GM12878 (cell line): ENCODE results near the gene NSDHL. TPM values are rescaled to one million over a fixed set of nuclear protein-coding genes. Genes with fewer than 3 reads are reported as not detected.

Source experiments
- ATAC-seq: fragments of 200-7000 bp; cut with Tn5 transposase; 3 replicates; pipeline ENCODE4 v1.9.1; 2020; ENCODE audit warnings: mild to moderate bottlenecking, moderate library complexity
- BruUV-seq: library from RNA; stranded (reverse); fragments of 400-500 nt; replicated peaks from 2 replicates; lab custom pipeline; 2021; lab: Mats Ljungman, UMichigan
- CTCF ChIA-PET: fragments of 300-600 bp; sonication (Branson Sonifier 250); formaldehyde crosslinking; extraction: SDS; loops from one replicate; lab custom pipeline; 2021; ENCODE audit warnings: inconsistent platforms; lab: Yijun Ruan, JAX
- POLR2A ChIA-PET: fragments of 350-600 bp; formaldehyde crosslinking; extraction: SDS; loops from one replicate; lab custom pipeline; 2021; ENCODE audit warnings: inconsistent platforms; lab: Charles Lee
- RAD21 ChIA-PET: fragments of 300-600 bp; sonication (Branson Sonifier 250); formaldehyde crosslinking; loops from one replicate; lab custom pipeline; 2023; ENCODE audit warnings: antibody characterized with exemption; ENCODE audit not compliant: unreplicated experiment; lab: Charles Lee
- SMC1A ChIA-PET: fragments of 300-600 bp; sonication (Branson Sonifier 250); formaldehyde crosslinking; loops from one replicate; lab custom pipeline; 2023; ENCODE audit not compliant: unreplicated experiment, uncharacterized antibody; lab: Charles Lee
- DNase-seq: peaks from one replicate; pipeline ENCODE4 v3.0.0-alpha.2; 2011; ENCODE audit warnings: low read depth, low spot score
- FAIRE-seq: peaks from 3 replicates; lab custom pipeline; 2011; peaks lifted over from hg19 to GRCh38; lab: Jason Lieb, UNC
- H2AFZ ChIP-seq: 2 replicates; pipeline ENCODE4 v1.6.0; 2011; ENCODE audit warnings: low read depth, low read length, control low read depth; ENCODE audit not compliant: control insufficient read depth
- H3K27ac ChIP-seq: 2 replicates; pipeline ENCODE4 v1.5.1; 2011; ENCODE audit warnings: control low read depth; ENCODE audit not compliant: control insufficient read depth, insufficient read depth
- H3K27me3 ChIP-seq, 2 experiments: replicated peaks in 1 of 2; 2 replicates each; pipeline versions ENCODE4 v1.6.0 to v1.6.1; 2011; ENCODE audit warnings: low read length in 1 of 2; ENCODE audit not compliant: control insufficient read depth in 2 of 2, insufficient read depth in 2 of 2
- H3K36me3 ChIP-seq, 2 experiments: 2 replicates each; pipeline ENCODE4 v1.5.1; 2011; ENCODE audit warnings: low read length in 1 of 2; ENCODE audit not compliant: control insufficient read depth in 2 of 2, insufficient read depth in 2 of 2
- H3K4me1 ChIP-seq: 2 replicates; pipeline ENCODE4 v1.6.1; 2011; ENCODE audit warnings: mild to moderate bottlenecking, low read length, moderate library complexity, mixed read lengths; ENCODE audit not compliant: control insufficient read depth, insufficient read depth
- H3K4me2 ChIP-seq: 2 replicates; pipeline ENCODE4 v1.6.0; 2011; ENCODE audit warnings: control low read depth; ENCODE audit not compliant: control insufficient read depth, insufficient read depth
- H3K4me3 ChIP-seq: fragments of 200-600 bp; sonication (generic); 2 replicates; pipeline ENCODE4 v1.5.1; 2016
- H3K79me2 ChIP-seq: 2 replicates; pipeline ENCODE4 v1.6.0; 2011; ENCODE audit warnings: low read length; ENCODE audit not compliant: control insufficient read depth, insufficient read depth
- H3K9ac ChIP-seq: 2 replicates; pipeline ENCODE4 v1.8.0; 2011; ENCODE audit warnings: low read length, control low read depth, mixed read lengths; ENCODE audit not compliant: control insufficient read depth, insufficient read depth
- H3K9me3 ChIP-seq: replicated peaks from 3 replicates; pipeline ENCODE4 v1.5.1; 2011; ENCODE audit warnings: mild to moderate bottlenecking, low read length; ENCODE audit not compliant: control insufficient read depth, insufficient read depth
- H4K20me1 ChIP-seq: 2 replicates; pipeline ENCODE4 v1.6.0; 2011; ENCODE audit not compliant: control insufficient read depth, insufficient read depth
- BACH1 ChIP-seq: fragments of 450-650 bp; IDR thresholded peaks from 2 replicates; pipeline ENCODE4 v1.6.1; 2017; ENCODE audit warnings: mild to moderate bottlenecking, borderline replicate concordance
- BMI1 ChIP-seq: fragments of 450-650 bp; IDR thresholded peaks from 2 replicates; pipeline ENCODE4 v1.6.1; 2016; ENCODE audit warnings: mild to moderate bottlenecking, moderate library complexity, borderline replicate concordance
- CBX3 ChIP-seq: fragments of 200-600 bp; sonication (generic); IDR thresholded peaks from 2 replicates; pipeline ENCODE4 v1.6.1; 2016; ENCODE audit warnings: low read depth, borderline replicate concordance
- KDM1A ChIP-seq: fragments of 200-600 bp; sonication (generic); IDR thresholded peaks from 2 replicates; pipeline ENCODE4 v1.6.1; 2016; ENCODE audit warnings: borderline replicate concordance
- MTA3 ChIP-seq: IDR thresholded peaks from 2 replicates; pipeline ENCODE4 v1.6.1; 2012; ENCODE audit warnings: low read length, inconsistent platforms, borderline replicate concordance
- PBX3 ChIP-seq: IDR thresholded peaks from 2 replicates; pipeline ENCODE4 v1.6.1; 2011; ENCODE audit warnings: mild to moderate bottlenecking, low read depth, low read length, moderate library complexity; ENCODE audit not compliant: insufficient replicate concordance
- POLR2AphosphoS5 ChIP-seq: IDR thresholded peaks from 2 replicates; pipeline ENCODE4 v1.6.1; 2011; ENCODE audit warnings: mild to moderate bottlenecking, low read length, inconsistent platforms
- RAD21 ChIP-seq: IDR thresholded peaks from 2 replicates; pipeline ENCODE4 v1.6.1; 2011; ENCODE audit warnings: mild to moderate bottlenecking, low read depth, low read length, moderate library complexity; ENCODE audit not compliant: insufficient read depth
- RCOR1 ChIP-seq: conservative IDR thresholded peaks from 2 replicates; pipeline ENCODE4 v1.6.1; 2012; ENCODE audit warnings: low read depth, low read length, improper control_type of control experiment
- RELA ChIP-seq: fragments of 450-650 bp; IDR thresholded peaks from 2 replicates; pipeline ENCODE4 v1.8.0; 2014; ENCODE audit warnings: borderline replicate concordance; ENCODE audit not compliant: partially characterized antibody
- SIN3A ChIP-seq: IDR thresholded peaks from 2 replicates; pipeline ENCODE4 v1.6.1; 2012; ENCODE audit warnings: low read depth, low read length, improper control_type of control experiment
- SPI1 ChIP-seq: IDR thresholded peaks from 2 replicates; pipeline ENCODE4 v1.6.1; 2011; ENCODE audit warnings: low read depth, mild to moderate bottlenecking, low read length, moderate library complexity, borderline replicate concordance; ENCODE audit not compliant: insufficient read depth
- SREBF2 ChIP-seq: IDR thresholded peaks from 2 replicates; pipeline ENCODE4 v1.6.1; 2012; ENCODE audit warnings: mild to moderate bottlenecking, low read length
- SUPT20H ChIP-seq: IDR thresholded peaks from 2 replicates; pipeline ENCODE4 v1.6.1; 2011; ENCODE audit warnings: low read depth, mild to moderate bottlenecking, low read length, moderate library complexity, borderline replicate concordance; ENCODE audit not compliant: control insufficient read depth
- TCF7 ChIP-seq: IDR thresholded peaks from 2 replicates; pipeline ENCODE4 v1.6.1; 2014; ENCODE audit warnings: antibody characterized with exemption, borderline replicate concordance
- YBX1 ChIP-seq: fragments of 450-650 bp; IDR thresholded peaks from 2 replicates; pipeline ENCODE4 v1.6.1; 2016; ENCODE audit warnings: antibody characterized with exemption
- ZNF24 ChIP-seq: fragments of 450-650 bp; IDR thresholded peaks from 2 replicates; pipeline ENCODE4 v1.6.1; 2017; ENCODE audit warnings: antibody characterized with exemption, mild to moderate bottlenecking
- WGBS: methylation state at CpG from one replicate; pipeline ENCODE4 v1.1.6; 2016; ENCODE audit warnings: low lambda C conversion rate; ENCODE audit not compliant: insufficient replicate concordance, insufficient coverage; ENCODE audit errors: missing lambda C conversion rate; 5-methylcytosine and 5-hydroxymethylcytosine counted together
- in situ Hi-C: fragments of 300-500 bp; cut with MboI; formaldehyde crosslinking; loops from 9 replicates; pipeline ENCODE4 v1.14.3; 2018; ENCODE audit warnings: mixed read lengths
- intact Hi-C: fragments of 100-400 bp; cut with micrococcal nuclease; formaldehyde crosslinking; loops from one replicate; pipeline ENCODE4 v1.14.2; 2022; ENCODE audit not compliant: unreplicated experiment
- polyA plus RNA-seq, 11 experiments: library from polyadenylated mRNA; depleted of rRNA in 4 of 11; unstranded in 6 of 11; stranded (reverse) in 5 of 11; fragments of >200 nt; fragmentation: Nextera tagmentation in 4 of 11; fragmentation: Illumina TruSeq in 1 of 11; extraction: Ambion mirVana in 4 of 11; extraction: Trizol in 1 of 11; gene quantifications; 1 replicate in 1 of 11; 2 replicates in 10 of 11; pipeline versions ENCODE4 v1.2.1 to v1.2.3, GENCODE V29; 2011 to 2016; ENCODE audit warnings: inconsistent platforms in 2 of 11, missing spikeins in 2 of 11, low read depth in 1 of 11
- total RNA-seq, 4 experiments: library from RNA; depleted of rRNA in 3 of 4; stranded (reverse); fragments of >200 nt in 3 of 4; fragmentation: Illumina TruSeq in 1 of 4; extraction: Trizol in 1 of 4; gene quantifications; 2 replicates each; pipeline versions ENCODE4 v1.2.1 to v1.2.3, GENCODE V29; 2013 to 2021
- TF ChIP-seq, protein P1 (sequence below): fragments of 450-650 bp; IDR thresholded peaks from 2 replicates; pipeline ENCODE4 v1.6.1; 2017; ENCODE audit warnings: borderline replicate concordance
- TF ChIP-seq, protein P2 (sequence below): fragments of 450-650 bp; IDR thresholded peaks from 2 replicates; pipeline ENCODE4 v1.6.1; 2017; ENCODE audit warnings: antibody characterized with exemption, mild to moderate bottlenecking, moderate library complexity

The NSDHL gene
- total and polyA plus RNA-seq, 10 of the 15 experiments (the other 5 are each of a cell fraction or from before 2014, with no cell fraction given): 16.9 to 37.1 (median 26.9) TPM

DNA sequence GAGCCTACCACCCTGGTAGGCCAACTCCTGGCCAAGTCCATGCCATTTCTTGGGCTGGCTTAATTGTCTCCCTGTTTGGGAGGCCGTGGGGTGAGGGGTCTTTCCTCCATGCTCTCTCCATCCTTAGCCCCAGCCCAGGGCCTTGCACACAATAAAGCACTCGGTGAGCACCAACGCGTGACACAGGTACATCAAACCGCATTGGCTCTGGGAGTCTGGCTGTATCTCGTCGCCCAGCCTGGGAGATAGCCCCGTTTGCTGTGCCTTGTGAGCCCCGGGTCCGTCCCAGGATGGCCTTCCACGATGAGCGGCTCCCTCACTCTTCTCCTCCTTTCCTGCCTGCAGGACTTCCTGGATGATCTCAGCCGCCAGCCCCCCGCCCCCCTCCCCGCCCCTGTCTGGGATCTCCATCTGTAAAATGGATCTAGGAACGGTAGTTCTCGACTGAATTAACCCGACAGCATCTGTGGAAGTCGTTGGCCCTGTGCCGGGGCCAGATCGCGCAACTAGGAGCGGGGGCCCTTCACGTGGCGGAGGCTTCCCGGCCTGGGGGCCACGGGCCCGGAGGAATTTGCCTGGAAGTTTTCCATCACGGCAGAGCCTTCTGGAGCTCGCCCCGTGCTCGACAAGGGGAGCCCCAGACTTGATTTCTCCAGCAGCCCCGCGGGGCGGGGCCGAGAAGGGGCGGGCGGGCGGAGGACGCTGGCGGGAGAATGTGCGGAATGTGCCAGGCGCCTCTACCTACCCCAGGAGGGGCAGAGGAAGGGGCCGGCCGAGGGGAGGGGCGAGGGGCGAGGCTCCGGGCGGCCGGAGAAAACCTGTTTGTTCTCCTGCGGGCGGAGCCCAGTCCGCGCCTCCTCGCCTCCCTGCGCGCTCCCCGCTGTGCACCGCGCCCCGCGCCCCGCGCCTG is 66.6 kb downstream of the NSDHL start, which contains the start of gene ZNF185:
Gene ZNF185 (plus strand): TSS at position 846 of the 910 bp plus-strand sequence. CDS start 16,423 bp downstream, outside the sequence.
- H2AFZ ChIP-seq: no peak within 1 kb of the TSS
- WGBS: 36% methylated on average over 37 of the region's 64 CpGs
- intact Hi-C loops (no loop called here), in situ Hi-C loops (no loop called here)
- SMC1A ChIA-PET: no interaction called here
- H3K79me2 ChIP-seq: no peaks in the 10 kb centered on the region
- H3K4me3 ChIP-seq: no peak within 1 kb of the TSS
- no peak for ATAC-seq
- no peaks in the 10 kb centered on the region; a peak in 1 of 4 replicates for H3K27me3 ChIP-seq
- DNase-seq: no peak
- RAD21 ChIA-PET: no interaction called here
- BruUV-seq: no TSS peak
- TF ChIP-seq SPI1: no peak
- no peak for TF ChIP-seq SUPT20H
- TF ChIP-seq CBX3: no peak
- TF ChIP-seq SIN3A: no peak
- TF ChIP-seq POLR2AphosphoS5: no peak
- no peak for TF ChIP-seq BMI1
- TF ChIP-seq TCF7: no peak
- TF ChIP-seq, protein P1, sequence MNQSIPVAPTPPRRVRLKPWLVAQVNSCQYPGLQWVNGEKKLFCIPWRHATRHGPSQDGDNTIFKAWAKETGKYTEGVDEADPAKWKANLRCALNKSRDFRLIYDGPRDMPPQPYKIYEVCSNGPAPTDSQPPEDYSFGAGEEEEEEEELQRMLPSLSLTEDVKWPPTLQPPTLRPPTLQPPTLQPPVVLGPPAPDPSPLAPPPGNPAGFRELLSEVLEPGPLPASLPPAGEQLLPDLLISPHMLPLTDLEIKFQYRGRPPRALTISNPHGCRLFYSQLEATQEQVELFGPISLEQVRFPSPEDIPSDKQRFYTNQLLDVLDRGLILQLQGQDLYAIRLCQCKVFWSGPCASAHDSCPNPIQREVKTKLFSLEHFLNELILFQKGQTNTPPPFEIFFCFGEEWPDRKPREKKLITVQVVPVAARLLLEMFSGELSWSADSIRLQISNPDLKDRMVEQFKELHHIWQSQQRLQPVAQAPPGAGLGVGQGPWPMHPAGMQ: no peak
- TF ChIP-seq KDM1A: no peak
- no peak for TF ChIP-seq BACH1
- no peak for TF ChIP-seq RAD21
- no peak for TF ChIP-seq RCOR1
- TF ChIP-seq PBX3: no peak
- TF ChIP-seq RELA: no peak
- TF ChIP-seq, protein P2, sequence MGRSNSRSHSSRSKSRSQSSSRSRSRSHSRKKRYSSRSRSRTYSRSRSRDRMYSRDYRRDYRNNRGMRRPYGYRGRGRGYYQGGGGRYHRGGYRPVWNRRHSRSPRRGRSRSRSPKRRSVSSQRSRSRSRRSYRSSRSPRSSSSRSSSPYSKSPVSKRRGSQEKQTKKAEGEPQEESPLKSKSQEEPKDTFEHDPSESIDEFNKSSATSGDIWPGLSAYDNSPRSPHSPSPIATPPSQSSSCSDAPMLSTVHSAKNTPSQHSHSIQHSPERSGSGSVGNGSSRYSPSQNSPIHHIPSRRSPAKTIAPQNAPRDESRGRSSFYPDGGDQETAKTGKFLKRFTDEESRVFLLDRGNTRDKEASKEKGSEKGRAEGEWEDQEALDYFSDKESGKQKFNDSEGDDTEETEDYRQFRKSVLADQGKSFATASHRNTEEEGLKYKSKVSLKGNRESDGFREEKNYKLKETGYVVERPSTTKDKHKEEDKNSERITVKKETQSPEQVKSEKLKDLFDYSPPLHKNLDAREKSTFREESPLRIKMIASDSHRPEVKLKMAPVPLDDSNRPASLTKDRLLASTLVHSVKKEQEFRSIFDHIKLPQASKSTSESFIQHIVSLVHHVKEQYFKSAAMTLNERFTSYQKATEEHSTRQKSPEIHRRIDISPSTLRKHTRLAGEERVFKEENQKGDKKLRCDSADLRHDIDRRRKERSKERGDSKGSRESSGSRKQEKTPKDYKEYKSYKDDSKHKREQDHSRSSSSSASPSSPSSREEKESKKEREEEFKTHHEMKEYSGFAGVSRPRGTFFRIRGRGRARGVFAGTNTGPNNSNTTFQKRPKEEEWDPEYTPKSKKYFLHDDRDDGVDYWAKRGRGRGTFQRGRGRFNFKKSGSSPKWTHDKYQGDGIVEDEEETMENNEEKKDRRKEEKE: no peak
- TF ChIP-seq SREBF2: no peak
- TF ChIP-seq YBX1: no peak
- no peak for TF ChIP-seq MTA3
- no peak for TF ChIP-seq ZNF24
- no peak for FAIRE-seq
- POLR2A ChIA-PET: no interaction called here
- H3K27ac ChIP-seq: no peak within 1 kb of the TSS
- H3K4me2 ChIP-seq: no peak within 1 kb of the TSS
- CTCF ChIA-PET: interaction anchor here (0.6 kb wide), 1 partner anchor 131 kb away, joined by 3 read pairs; no protein-coding TSS in a partner anchor
- H3K36me3 ChIP-seq: no peaks in the 10 kb centered on the region
- H4K20me1 ChIP-seq: no peaks in the 10 kb centered on the region
- H3K9ac ChIP-seq: no peak within 1 kb of the TSS
- H3K4me1 ChIP-seq: no peaks in the 10 kb centered on the region
- H3K9me3 ChIP-seq: no peaks in the 10 kb centered on the region
